Natural killer cell (primary cell): Measurements from ENCODE around the gene TMEM17. TPM values are rescaled to one million over a fixed set of nuclear protein-coding genes. Genes with fewer than 3 reads are reported as not detected.

ENCODE experiments used
- ATAC-seq, 3 donors: fragments of 150-1000 bp in 2 of 3; fragments of 200-7000 bp in 1 of 3; cut with Tn5 transposase; 1 replicate in 1 of 3; 2 replicates in 2 of 3; pipeline ENCODE4 v1.10.0; 2021; ENCODE audit warnings: mild to moderate bottlenecking in 2 of 3, moderate library complexity in 2 of 3
- DNase-seq, 2 donors: peaks; one replicate each; pipeline versions ENCODE4 v3.0.0 to v3.0.0-alpha.2; 2013 to 2021; ENCODE audit warnings: mixed read lengths in 1 of 2
- H3K27ac ChIP-seq: one replicate; pipeline ENCODE4 v1.5.1; 2013; ENCODE audit warnings: mild to moderate bottlenecking, low read length
- H3K27me3 ChIP-seq: one replicate; pipeline ENCODE4 v1.6.1; 2013; ENCODE audit warnings: low read length; ENCODE audit not compliant: control insufficient read depth, insufficient read depth
- H3K36me3 ChIP-seq: one replicate; pipeline ENCODE4 v1.6.1; 2013; ENCODE audit warnings: low read length; ENCODE audit not compliant: control insufficient read depth, insufficient read depth
- H3K4me1 ChIP-seq: one replicate; pipeline ENCODE4 v1.6.1; 2013; ENCODE audit warnings: low read length; ENCODE audit not compliant: control insufficient read depth, insufficient read depth
- H3K4me3 ChIP-seq: one replicate; pipeline ENCODE4 v1.5.1; 2013; ENCODE audit warnings: low read length
- H3K9me3 ChIP-seq: one replicate; pipeline ENCODE4 v1.6.1; 2013; ENCODE audit warnings: low read length; ENCODE audit not compliant: control insufficient read depth, insufficient read depth
- H3K27ac Mint-ChIP-seq, 2 donors: one replicate each; pipeline ENCODE4 v1.8.0; 2022; ENCODE audit warnings: mild to moderate bottlenecking in 2 of 2, mixed read lengths in 2 of 2, moderate library complexity in 1 of 2
- H3K27me3 Mint-ChIP-seq, 2 donors: one replicate each; pipeline ENCODE4 v1.8.0; 2022; ENCODE audit warnings: low read depth in 2 of 2, mixed read lengths in 2 of 2
- H3K36me3 Mint-ChIP-seq: one replicate; pipeline ENCODE4 v1.8.0; 2022; ENCODE audit warnings: mixed read lengths
- H3K4me1 Mint-ChIP-seq, 2 donors: one replicate each; pipeline ENCODE4 v1.8.0; 2022; ENCODE audit warnings: mixed read lengths in 2 of 2
- H3K4me3 Mint-ChIP-seq: one replicate; pipeline ENCODE4 v1.8.0; 2022; ENCODE audit warnings: mild to moderate bottlenecking, moderate library complexity, mixed read lengths
- H3K9me3 Mint-ChIP-seq, 2 donors: one replicate each; pipeline ENCODE4 v1.8.0; 2022; ENCODE audit warnings: mixed read lengths in 2 of 2
- CTCF ChIP-seq: fragments of 200-600 bp; IDR thresholded peaks from one replicate; pipeline ENCODE4 v1.8.0; 2022; ENCODE audit warnings: antibody characterized with exemption
- WGBS: methylation state at CpG from one replicate; pipeline ENCODE4 v1.1.7; 2013; ENCODE audit warnings: missing lambda C conversion rate; ENCODE audit not compliant: insufficient coverage; 5-methylcytosine and 5-hydroxymethylcytosine counted together
- intact Hi-C: fragments of 100-400 bp; cut with micrococcal nuclease; formaldehyde crosslinking; loops from one replicate; pipeline ENCODE4 v1.14.2; 2022
- total RNA-seq, 4 donors: library from RNA; stranded (reverse); fragments of 120-200 nt in 1 of 4; gene quantifications; one replicate each; pipeline versions ENCODE4 v1.2.3 to v1.2.4, GENCODE V29; 2013 to 2022

TMEM17 gene
- total RNA-seq, 3 donors from 2014 or later (not counting 1 experiment from before 2014, with no cell fraction given), result 0.18 TPM; not detected in 2

- intact Hi-C loops, result no loop called here
- Histone ChIP-seq H3K4me3 (no peak overlapping the region), H3K27ac (no peak overlapping the region), H3K27me3 (no peaks in the 10 kb centered on the region), H3K36me3 (no peaks in the 10 kb centered on the region), H3K9me3 (no peaks in the 10 kb centered on the region), H3K4me1 (no peaks in the 10 kb centered on the region)
- no peaks in the 10 kb centered on the region for H3K9me3 Mint-ChIP-seq
- no peak for TF ChIP-seq CTCF
- 83% methylated on average over 5 of the region's 6 CpGs for WGBS
- no peak overlapping the region for H3K4me3 Mint-ChIP-seq
- ATAC-seq (no peak), DNase-seq (no peak)
- H3K36me3 Mint-ChIP-seq, result no peaks in the 10 kb centered on the region
- H3K27me3 Mint-ChIP-seq, result no peaks in the 10 kb centered on the region
- no peaks in the 10 kb centered on the region for H3K4me1 Mint-ChIP-seq
- no peak overlapping the region for H3K27ac Mint-ChIP-seq
Observed at GRCh38 chr2:62467100-62467474, 38.9 kb downstream of the TMEM17 start.

GRCh38 chr2:62466503-62466854, 39.5 kb downstream of the TMEM17 start:
- WGBS, result 96% methylated on average over 2 of the region's 2 CpGs
- ATAC-seq (no peak), DNase-seq (no peak)
- Histone ChIP-seq H3K27ac (no peak overlapping the region), H3K36me3 (no peaks in the 10 kb centered on the region), H3K9me3 (no peaks in the 10 kb centered on the region), H3K4me1 (no peaks in the 10 kb centered on the region), H3K4me3 (no peak overlapping the region), H3K27me3 (no peaks in the 10 kb centered on the region)
- no peaks in the 10 kb centered on the region for H3K4me1 Mint-ChIP-seq
- intact Hi-C loops, result no loop called here
- no peak for TF ChIP-seq CTCF
- no peaks in the 10 kb centered on the region for H3K9me3 Mint-ChIP-seq
- H3K4me3 Mint-ChIP-seq, result no peak overlapping the region
- H3K27me3 Mint-ChIP-seq, result no peaks in the 10 kb centered on the region
- no peak overlapping the region for H3K27ac Mint-ChIP-seq
- H3K36me3 Mint-ChIP-seq, result no peaks in the 10 kb centered on the region

GRCh38 chr2:62465741-62466502, 40.1 kb downstream of the TMEM17 start:
- Mint-ChIP-seq H3K36me3 (no peaks in the 10 kb centered on the region), H3K9me3 (no peaks in the 10 kb centered on the region), H3K4me1 (no peaks in the 10 kb centered on the region), H3K27me3 (no peaks in the 10 kb centered on the region), H3K4me3 (no peak overlapping the region), H3K27ac (no peak overlapping the region)
- DNase-seq (no peak), ATAC-seq (no peak)
- Histone ChIP-seq H3K27ac (no peak overlapping the region), H3K36me3 (no peaks in the 10 kb centered on the region), H3K27me3 (no peaks in the 10 kb centered on the region), H3K4me1 (no peaks in the 10 kb centered on the region), H3K9me3 (no peaks in the 10 kb centered on the region), H3K4me3 (no peak overlapping the region)
- intact Hi-C loops, result no loop called here
- WGBS, result 92% methylated on average over 8 of the region's 8 CpGs
- TF ChIP-seq CTCF, result no peak
